IMR-90 (cell line): ENCODE results near the gene DELE1. TPM values are rescaled to one million over a fixed set of nuclear protein-coding genes. Genes with fewer than 3 reads are reported as not detected.

Source experiments
- ATAC-seq: fragments of 200-7000 bp; cut with Tn5 transposase; 2 replicates; pipeline ENCODE4 v1.9.1; 2020; ENCODE audit warnings: low read depth, mild to moderate bottlenecking, moderate library complexity
- BruUV-seq: library from RNA; stranded (reverse); fragments of 400-500 nt; replicated peaks from 2 replicates; lab custom pipeline; 2021; lab: Mats Ljungman, UMichigan
- CTCF ChIA-PET: fragments of 300-600 bp; formaldehyde crosslinking; extraction: SDS; loops from one replicate; lab custom pipeline; 2021; ENCODE audit warnings: antibody characterized with exemption; lab: Yijun Ruan, JAX
- POLR2A ChIA-PET: fragments of 300-600 bp; sonication (Branson Sonifier 250); formaldehyde crosslinking; loops from one replicate; lab custom pipeline; 2022; ENCODE audit warnings: antibody characterized with exemption; ENCODE audit not compliant: unreplicated experiment; lab: Charles Lee
- DNase-seq: peaks from one replicate; pipeline ENCODE4 v3.0.0; 2013
- H2AFZ ChIP-seq: replicated peaks from 2 replicates; pipeline ENCODE3; 2013; ENCODE audit warnings: low read length, mild to moderate bottlenecking; ENCODE audit not compliant: poor library complexity
- H2AK5ac ChIP-seq: 2 replicates; pipeline ENCODE4 v1.6.1; 2013; ENCODE audit warnings: low read depth, low read length, inconsistent platforms
- H2AK9ac ChIP-seq: replicated peaks from 2 replicates; pipeline ENCODE3; 2013; ENCODE audit warnings: mild to moderate bottlenecking, low read depth, low read length, moderate library complexity; ENCODE audit not compliant: poor library complexity
- H2BK120ac ChIP-seq: 2 replicates; pipeline ENCODE4 v1.6.1; 2013; ENCODE audit warnings: low read depth, low read length, inconsistent platforms
- H2BK15ac ChIP-seq: 3 replicates; pipeline ENCODE4 v1.6.1; 2013; ENCODE audit warnings: low read depth, low read length, inconsistent platforms
- H2BK20ac ChIP-seq: 2 replicates; pipeline ENCODE4 v1.6.1; 2013; ENCODE audit warnings: low read depth, mild to moderate bottlenecking, inconsistent platforms, low read length, moderate library complexity
- H2BK5ac ChIP-seq: 2 replicates; pipeline ENCODE4 v1.6.1; 2013; ENCODE audit warnings: mild to moderate bottlenecking, low read depth, low read length, inconsistent platforms; ENCODE audit not compliant: poor library complexity, severe bottlenecking
- H3K14ac ChIP-seq: replicated peaks from 2 replicates; pipeline ENCODE4 v1.6.1; 2013; ENCODE audit warnings: low read depth, low read length, inconsistent platforms
- H3K18ac ChIP-seq: 2 replicates; pipeline ENCODE4 v1.6.1; 2013; ENCODE audit warnings: low read depth, low read length, control low read depth
- H3K23ac ChIP-seq: 2 replicates; pipeline ENCODE4 v1.6.1; 2013; ENCODE audit warnings: low read depth, low read length, inconsistent platforms
- H3K27ac ChIP-seq: 2 replicates; pipeline ENCODE4 v1.5.1; 2013; ENCODE audit warnings: mild to moderate bottlenecking, control low read depth, low read length; ENCODE audit not compliant: insufficient read depth
- H3K27me3 ChIP-seq: 2 replicates; pipeline ENCODE4 v1.6.1; 2013; ENCODE audit warnings: low read length; ENCODE audit not compliant: control insufficient read depth, insufficient read depth
- H3K36me3 ChIP-seq: 2 replicates; pipeline ENCODE4 v1.6.1; 2013; ENCODE audit warnings: low read length, mixed read lengths; ENCODE audit not compliant: control insufficient read depth, insufficient read depth
- H3K4ac ChIP-seq: 2 replicates; pipeline ENCODE4 v1.6.1; 2013; ENCODE audit warnings: low read depth, low read length, inconsistent platforms
- H3K4me1 ChIP-seq: 2 replicates; pipeline ENCODE4 v1.6.1; 2013; ENCODE audit warnings: low read length, mixed read lengths; ENCODE audit not compliant: control insufficient read depth, insufficient read depth
- H3K4me2 ChIP-seq: 2 replicates; pipeline ENCODE4 v1.6.1; 2013; ENCODE audit warnings: low read depth, mild to moderate bottlenecking, control low read depth, low read length, moderate library complexity
- H3K4me3 ChIP-seq: 2 replicates; pipeline ENCODE4 v1.5.1; 2013; ENCODE audit warnings: low read depth, mild to moderate bottlenecking, control low read depth, low read length, moderate library complexity; ENCODE audit not compliant: insufficient read depth
- H3K56ac ChIP-seq: 2 replicates; pipeline ENCODE4 v1.6.1; 2013; ENCODE audit warnings: low read length, inconsistent platforms; ENCODE audit not compliant: insufficient read depth; ENCODE audit errors: extremely low read depth
- H3K79me1 ChIP-seq, 2 experiments: 2 replicates each; pipeline ENCODE4 v1.6.1; 2013; ENCODE audit warnings: low read length in 2 of 2, inconsistent platforms in 1 of 2, low read depth in 1 of 2
- H3K9ac ChIP-seq: 2 replicates; pipeline ENCODE4 v1.6.1; 2013; ENCODE audit warnings: low read depth, low read length, control low read depth
- H3K9me1 ChIP-seq: 2 replicates; pipeline ENCODE4 v1.6.1; 2013; ENCODE audit warnings: low read length, inconsistent platforms; ENCODE audit not compliant: insufficient read depth
- H3K9me3 ChIP-seq: 2 replicates; pipeline ENCODE4 v1.6.1; 2013; ENCODE audit warnings: low read length; ENCODE audit not compliant: control insufficient read depth, insufficient read depth
- H4K20me1 ChIP-seq: 2 replicates; pipeline ENCODE4 v1.6.1; 2013; ENCODE audit warnings: low read length, inconsistent platforms; ENCODE audit not compliant: insufficient read depth
- H4K5ac ChIP-seq: 2 replicates; pipeline ENCODE4 v1.6.1; 2013; ENCODE audit warnings: mild to moderate bottlenecking, low read depth, low read length, control low read depth
- H4K8ac ChIP-seq, 2 experiments: 2 replicates each; pipeline ENCODE4 v1.6.1; 2013; ENCODE audit warnings: low read depth in 2 of 2, low read length in 2 of 2, control low read depth in 1 of 2, inconsistent platforms in 1 of 2
- H4K91ac ChIP-seq: 2 replicates; pipeline ENCODE4 v1.6.1; 2013; ENCODE audit warnings: low read depth, low read length, inconsistent platforms; ENCODE audit not compliant: insufficient read depth
- BHLHE40 ChIP-seq: fragments of 150-350 bp; IDR thresholded peaks from 2 replicates; pipeline ENCODE4 v1.6.1; 2016; ENCODE audit warnings: mild to moderate bottlenecking, low read depth, low read length
- CEBPB ChIP-seq: IDR thresholded peaks from 2 replicates; pipeline ENCODE4 v1.6.1; 2012; ENCODE audit warnings: low read depth, low read length, improper control_type of control experiment
- CHD1 ChIP-seq: IDR thresholded peaks from 2 replicates; pipeline ENCODE4 v1.6.1; 2012; ENCODE audit warnings: low read depth, low read length, improper control_type of control experiment
- CTCF ChIP-seq: conservative IDR thresholded peaks from 2 replicates; pipeline ENCODE4 v1.5.1; 2012; ENCODE audit warnings: mild to moderate bottlenecking, low read depth, low read length, improper control_type of control experiment
- ELK1 ChIP-seq: fragments of 150-350 bp; IDR thresholded peaks from 2 replicates; pipeline ENCODE4 v1.6.1; 2016; ENCODE audit warnings: low read depth, mild to moderate bottlenecking, low read length, moderate library complexity, borderline replicate concordance
- FOS ChIP-seq: fragments of 150-350 bp; IDR thresholded peaks from 2 replicates; pipeline ENCODE4 v1.6.1; 2016; ENCODE audit warnings: low read depth, low read length
- MAFK ChIP-seq: IDR thresholded peaks from 2 replicates; pipeline ENCODE4 v1.6.1; 2012; ENCODE audit warnings: low read depth, low read length, improper control_type of control experiment
- MAZ ChIP-seq: IDR thresholded peaks from 2 replicates; pipeline ENCODE4 v1.6.1; 2012; ENCODE audit warnings: low read depth, mild to moderate bottlenecking, low read length, improper control_type of control experiment, moderate library complexity, borderline replicate concordance
- POLR2A ChIP-seq: IDR thresholded peaks from 2 replicates; pipeline ENCODE4 v1.6.1; 2012; ENCODE audit warnings: mild to moderate bottlenecking, low read depth, low read length
- RAD21 ChIP-seq: IDR thresholded peaks from 2 replicates; pipeline ENCODE4 v1.6.1; 2012; ENCODE audit warnings: low read length, improper control_type of control experiment
- RCOR1 ChIP-seq: IDR thresholded peaks from 2 replicates; pipeline ENCODE4 v1.6.1; 2012; ENCODE audit warnings: mild to moderate bottlenecking, low read length, improper control_type of control experiment; ENCODE audit not compliant: insufficient replicate concordance
- RFX5 ChIP-seq: IDR thresholded peaks from 2 replicates; pipeline ENCODE4 v1.8.0; 2012; ENCODE audit warnings: low read depth, mild to moderate bottlenecking, low read length, moderate library complexity
- USF2 ChIP-seq: fragments of 150-350 bp; IDR thresholded peaks from 2 replicates; pipeline ENCODE4 v1.6.1; 2017; ENCODE audit warnings: mild to moderate bottlenecking, antibody characterized with exemption, low read length, low read depth
- whole genome bisulfite sequencing, 2 experiments: methylation state at CpG; one replicate each; pipeline versions ENCODE4 v1.1.5 to v1.1.7; 2013; ENCODE audit warnings: missing lambda C conversion rate in 2 of 2; ENCODE audit not compliant: insufficient read length in 1 of 2; ENCODE audit errors: extremely low coverage in 2 of 2; 5-methylcytosine and 5-hydroxymethylcytosine counted together
- dilution Hi-C: fragments of 300-500 bp; cut with HindIII; formaldehyde crosslinking; loops from one replicate; pipeline ENCODE4 v1.14.3; 2018; ENCODE audit warnings: low sequenced_read_pairs; ENCODE audit not compliant: unreplicated experiment
- in situ Hi-C: fragments of 300-500 bp; cut with MboI; formaldehyde crosslinking; loops from 3 replicates; pipeline ENCODE4 v1.14.3; 2019; ENCODE audit warnings: low sequenced_read_pairs, inconsistent platforms, mixed read lengths
- intact Hi-C: fragments of 100-400 bp; cut with micrococcal nuclease; formaldehyde crosslinking; loops from 2 replicates; pipeline ENCODE4 v1.10.0; 2022
- polyA plus RNA-seq, 3 experiments: library from polyadenylated mRNA; depleted of rRNA; stranded (reverse); fragments of >200 nt; gene quantifications; 2 replicates each; pipeline ENCODE4 v1.2.3, GENCODE V29; 2012; ENCODE audit warnings: low replicate concordance in 1 of 3
- total RNA-seq: library from RNA; depleted of rRNA; stranded (reverse); fragments of >200 nt; gene quantifications from 2 replicates; pipeline ENCODE4 v1.2.3, GENCODE V29; 2012

Gene DELE1
- total and polyA plus RNA-seq, 2 of the 4 experiments (the other 2 are of a cell fraction) = 28.0 to 66.1 TPM

- no CpG with 5 or more reads among the region's 2 CpGs for WGBS, 2 experiments
- DNase-seq = no peak
- H3K14ac ChIP-seq = peak overlapping the region; percentile 88
- TF ChIP-seq CHD1 = no peak
- no peak for TF ChIP-seq RFX5
- TF ChIP-seq USF2 = no peak
- TF ChIP-seq POLR2A = no peak
- TF ChIP-seq ELK1 = no peak
- TF ChIP-seq CTCF = no peak
- no peak for TF ChIP-seq MAZ
- no peak for TF ChIP-seq RCOR1
- no peak for TF ChIP-seq MAFK
- no peak for TF ChIP-seq BHLHE40
- no peak for TF ChIP-seq RAD21
- no peak for TF ChIP-seq CEBPB
- no peak for TF ChIP-seq FOS
Measured at GRCh38 chr5:141969783-141970771, 46.4 kb downstream of the DELE1 start.

More at GRCh38 chr5:141969783-141970771, 46.4 kb downstream of the DELE1 start:
- H2BK20ac ChIP-seq = no peak overlapping the region
- peak overlapping the region; percentile 82; the same call in 1 of the 2 replicates for H3K56ac ChIP-seq
- peak overlapping the region; percentile 95 for H3K4me2 ChIP-seq
- peak overlapping the region; percentile 54; the same call in 1 of the 2 replicates for H4K5ac ChIP-seq
- H4K20me1 ChIP-seq = peaks cover 15% of the 10 kb centered on the region; the same call in 1 of the 2 replicates
- peak overlapping the region; percentile 62 for H3K27ac ChIP-seq
- H2AK9ac ChIP-seq = peak overlapping the region; percentile 96
- no peaks in the 10 kb centered on the region for H3K9me3 ChIP-seq
- peaks cover 5% of the 10 kb centered on the region; the same call in 1 of the 2 replicates for H3K36me3 ChIP-seq
- peak overlapping the region; percentile 82; the same call in 1 of the 2 replicates for H4K91ac ChIP-seq
- H3K27me3 ChIP-seq = no peaks in the 10 kb centered on the region
- no peak overlapping the region for H2AFZ ChIP-seq
- no peak overlapping the region for H2BK120ac ChIP-seq
- H2BK15ac ChIP-seq = no peak overlapping the region; the same call in 2 of the 3 replicates
- peak overlapping the region; percentile 84 to 95; a peak in 2 of 4 replicates for H4K8ac ChIP-seq
- no peak overlapping the region for H2AK5ac ChIP-seq
- TSS peak; percentile 25 for BruUV-seq
- ChIA-PET CTCF (interaction anchor here (0.6 to 4.3 kb wide), 10 partner anchors 10 to 307 kb away, joined by 3 to 28 read pairs (median 4); no protein-coding TSS in a partner anchor), POLR2A (no interaction called here)
- intact Hi-C loops = no loop called here
- peaks cover 6% of the 10 kb centered on the region for H3K9me1 ChIP-seq
- peak overlapping the region; percentile 62 for H3K4me3 ChIP-seq
- no peak overlapping the region for H3K18ac ChIP-seq
- in situ Hi-C loops = no loop called here
- H3K79me1 ChIP-seq = peaks cover 14 to 48% of the 10 kb centered on the region in 2 experiments; a peak in 3 of 4 replicates
- dilution Hi-C loops = no loop called here
- H3K4ac ChIP-seq = peak overlapping the region; percentile 75; the same call in 1 of the 2 replicates
- peak overlapping the region; percentile 81; the same call in 1 of the 2 replicates for H3K23ac ChIP-seq
- ATAC-seq = no peak
- peak overlapping the region; percentile 69 for H2BK5ac ChIP-seq
- peaks cover 14% of the 10 kb centered on the region for H3K4me1 ChIP-seq
- H3K9ac ChIP-seq = peak overlapping the region; percentile 84
